ENCODE results near the gene ENGASE.

The ENGASE gene

GRCh38 chr17:79081571-79082276 is 7.1 kb downstream of the ENGASE start:
- Mint-ChIP-seq H3K27me3 (no peaks in the 10 kb centered on the region), H3K4me3 (no peak overlapping the region), H3K9me3 (no peaks in the 10 kb centered on the region), H3K27ac (ENCODE audit: low read depth) (no peak overlapping the region), H3K4me1 (no peaks in the 10 kb centered on the region), H3K36me3 (ENCODE audit: insufficient read depth) (peaks cover 23% of the 10 kb centered on the region)
- ATAC-seq (replicated peaks; ENCODE audit: extremely low read depth, poor library complexity, severe bottlenecking) (no peak), DNase-seq (ENCODE audit: low spot score in 2 of 2) (no peak)

DNA sequence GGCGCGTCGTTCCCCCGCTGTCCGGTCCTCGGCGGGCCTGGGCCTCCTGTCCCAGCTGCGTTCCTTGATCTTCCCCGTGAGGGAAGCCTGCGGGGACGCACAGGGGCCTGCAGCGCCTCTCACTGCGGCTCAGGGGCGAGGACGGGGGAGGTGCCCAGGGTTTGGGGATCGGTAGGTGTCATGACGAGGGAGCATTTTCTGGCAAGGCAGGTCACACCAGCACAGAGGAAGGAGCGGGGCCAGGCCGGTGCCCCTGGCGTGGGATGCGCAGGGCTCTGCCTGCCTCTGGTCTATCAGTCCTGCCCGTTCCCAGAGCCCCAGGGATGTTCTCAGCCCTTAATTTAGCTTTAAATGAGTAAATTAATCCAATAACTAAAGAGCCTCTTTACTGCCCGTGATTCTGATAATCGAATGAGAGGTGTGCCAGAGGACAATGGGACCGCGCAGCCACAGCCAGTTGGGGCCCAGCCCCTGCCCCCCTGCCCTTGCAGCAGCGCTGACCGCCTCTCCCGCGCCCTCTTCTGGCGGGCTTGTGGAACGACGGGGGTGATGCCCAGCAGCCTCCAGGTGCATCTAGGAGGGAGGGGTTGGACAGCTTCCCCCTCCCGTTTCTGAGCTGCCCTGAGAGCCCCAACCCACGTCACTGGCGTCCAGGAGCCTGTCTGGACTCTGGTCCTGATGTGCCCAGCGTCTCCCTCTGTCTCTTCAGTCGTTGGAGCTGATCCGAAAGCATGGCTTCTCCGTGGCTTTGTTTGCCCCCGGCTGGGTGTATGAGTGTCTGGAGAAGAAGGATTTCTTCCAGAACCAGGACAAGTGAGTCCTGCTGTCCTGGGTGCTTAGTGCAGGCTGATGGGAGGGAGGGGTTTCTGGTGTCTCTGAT is 7.9 kb downstream of the ENGASE start:
- DNase-seq (ENCODE audit: low spot score in 2 of 2) (peak in 1 of 2 donors; percentile 44), ATAC-seq (replicated peaks; ENCODE audit: extremely low read depth, poor library complexity, severe bottlenecking) (no peak)
- Mint-ChIP-seq H3K36me3 (ENCODE audit: insufficient read depth) (peaks cover 23% of the 10 kb centered on the region), H3K4me3 (no peak overlapping the region), H3K27ac (ENCODE audit: low read depth) (no peak overlapping the region), H3K4me1 (no peaks in the 10 kb centered on the region), H3K27me3 (no peaks in the 10 kb centered on the region), H3K9me3 (no peaks in the 10 kb centered on the region)

DNA sequence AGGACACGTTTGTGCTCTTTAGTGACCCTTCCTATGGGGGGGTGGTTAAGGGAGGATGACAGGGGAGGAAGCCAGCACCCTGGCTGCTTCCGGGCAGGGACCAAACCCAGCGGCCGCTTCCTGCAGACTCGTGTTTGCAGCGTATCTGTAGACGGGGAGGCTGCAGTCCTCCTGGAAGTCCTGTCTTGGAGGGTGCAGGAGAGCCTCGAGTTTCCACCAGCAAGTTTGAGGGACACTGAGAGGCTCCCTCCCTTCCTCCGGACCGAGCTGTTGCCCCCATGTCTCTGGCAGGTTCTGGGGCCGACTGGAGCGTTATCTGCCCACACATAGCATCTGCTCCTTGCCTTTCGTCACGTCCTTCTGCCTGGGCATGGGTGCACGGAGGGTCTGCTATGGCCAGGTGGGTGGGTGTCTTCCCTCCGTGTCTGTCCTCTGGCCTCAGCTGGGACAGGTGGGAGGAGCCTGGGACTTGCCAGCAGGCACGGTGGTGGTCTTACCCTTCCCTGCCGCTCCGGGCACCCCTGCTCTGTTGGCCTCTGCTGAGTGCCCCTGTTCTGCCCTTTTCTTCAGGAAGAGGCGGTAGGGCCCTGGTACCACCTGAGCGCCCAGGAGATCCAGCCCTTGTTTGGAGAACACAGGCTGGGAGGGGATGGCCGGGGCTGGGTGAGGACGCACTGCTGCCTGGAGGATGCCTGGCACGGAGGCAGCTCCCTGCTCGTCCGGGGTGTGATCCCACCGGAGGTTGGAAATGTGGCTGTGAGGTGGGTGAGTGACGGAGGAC is 8.8 kb downstream of the ENGASE start:
- DNase-seq (ENCODE audit: low spot score in 2 of 2) (no peak), ATAC-seq (replicated peaks; ENCODE audit: extremely low read depth, poor library complexity, severe bottlenecking) (no peak)
- Mint-ChIP-seq H3K27ac (ENCODE audit: low read depth) (no peak overlapping the region), H3K4me1 (no peaks in the 10 kb centered on the region), H3K27me3 (no peaks in the 10 kb centered on the region), H3K4me3 (no peak overlapping the region), H3K9me3 (no peaks in the 10 kb centered on the region), H3K36me3 (ENCODE audit: insufficient read depth) (peaks cover 23% of the 10 kb centered on the region)

DNA sequence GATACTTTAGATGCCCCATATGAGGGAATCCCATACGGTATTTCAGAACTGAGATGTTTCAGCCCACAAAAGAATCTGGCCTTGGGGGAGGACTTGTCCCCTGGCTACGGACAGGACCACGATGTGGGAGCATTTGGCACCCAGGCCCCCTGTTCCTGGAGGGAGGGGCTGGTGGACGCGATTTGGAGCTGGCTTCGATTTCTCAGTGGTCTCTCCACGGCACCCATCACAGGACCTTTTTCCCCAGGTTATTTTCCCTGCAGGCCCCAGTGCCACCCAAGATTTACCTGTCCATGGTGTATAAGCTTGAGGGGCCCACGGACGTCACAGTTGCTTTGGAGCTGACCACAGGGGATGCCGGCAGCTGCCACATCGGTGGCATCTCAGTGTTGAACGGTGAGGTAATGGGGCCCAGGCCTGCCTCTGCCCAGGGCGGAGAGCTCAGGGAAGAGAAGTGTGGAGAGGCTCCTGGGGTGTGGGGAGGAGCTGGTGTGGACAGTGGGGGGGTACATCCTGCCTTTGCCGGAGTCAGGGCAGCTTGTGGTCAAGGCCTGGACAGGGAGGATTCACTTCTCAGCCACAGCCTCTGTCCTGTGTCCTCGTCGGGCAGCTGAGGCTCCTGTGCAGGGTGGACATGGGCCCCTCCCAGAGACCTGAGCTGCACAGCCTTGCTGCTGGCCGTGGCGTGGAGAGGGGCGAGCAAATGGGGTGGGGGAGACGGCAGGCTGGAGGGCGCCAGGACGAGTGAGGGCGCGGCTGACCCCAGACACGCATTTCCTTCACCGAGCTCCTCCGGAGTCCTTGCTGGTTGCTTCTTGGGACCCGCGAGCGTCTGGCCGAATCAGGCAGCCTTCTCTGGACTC is 9.9 kb downstream of the ENGASE start:
- ATAC-seq (replicated peaks; ENCODE audit: extremely low read depth, poor library complexity, severe bottlenecking) = no peak
- Mint-ChIP-seq H3K27me3 (no peaks in the 10 kb centered on the region), H3K4me3 (no peak overlapping the region), H3K36me3 (ENCODE audit: insufficient read depth) (peaks cover 22% of the 10 kb centered on the region), H3K4me1 (no peaks in the 10 kb centered on the region), H3K9me3 (no peaks in the 10 kb centered on the region), H3K27ac (ENCODE audit: low read depth) (peak overlapping the region; percentile 25)
- no peak for DNase-seq (ENCODE audit: low spot score in 2 of 2)

GRCh38 chr17:79085154-79085920 is 10.7 kb downstream of the ENGASE start:
- Mint-ChIP-seq H3K27me3 (no peaks in the 10 kb centered on the region), H3K36me3 (ENCODE audit: insufficient read depth) (peaks cover 19% of the 10 kb centered on the region), H3K27ac (ENCODE audit: low read depth) (peak overlapping the region; percentile 25), H3K4me1 (no peaks in the 10 kb centered on the region), H3K9me3 (no peaks in the 10 kb centered on the region), H3K4me3 (no peak overlapping the region)
- DNase-seq (ENCODE audit: low spot score in 2 of 2) = no peak
- no peak for ATAC-seq (replicated peaks; ENCODE audit: extremely low read depth, poor library complexity, severe bottlenecking)

- Mint-ChIP-seq H3K27me3 (no peaks in the 10 kb centered on the region), H3K4me1 (no peaks in the 10 kb centered on the region), H3K36me3 (ENCODE audit: insufficient read depth) (peaks cover 14% of the 10 kb centered on the region), H3K4me3 (no peak overlapping the region), H3K27ac (ENCODE audit: low read depth) (no peak overlapping the region), H3K9me3 (no peaks in the 10 kb centered on the region)
- ATAC-seq (replicated peaks; ENCODE audit: extremely low read depth, poor library complexity, severe bottlenecking) (no peak), DNase-seq (ENCODE audit: low spot score in 2 of 2) (no peak)
Observed at GRCh38 chr17:79085921-79086551, 11.4 kb downstream of the ENGASE start.

DNA sequence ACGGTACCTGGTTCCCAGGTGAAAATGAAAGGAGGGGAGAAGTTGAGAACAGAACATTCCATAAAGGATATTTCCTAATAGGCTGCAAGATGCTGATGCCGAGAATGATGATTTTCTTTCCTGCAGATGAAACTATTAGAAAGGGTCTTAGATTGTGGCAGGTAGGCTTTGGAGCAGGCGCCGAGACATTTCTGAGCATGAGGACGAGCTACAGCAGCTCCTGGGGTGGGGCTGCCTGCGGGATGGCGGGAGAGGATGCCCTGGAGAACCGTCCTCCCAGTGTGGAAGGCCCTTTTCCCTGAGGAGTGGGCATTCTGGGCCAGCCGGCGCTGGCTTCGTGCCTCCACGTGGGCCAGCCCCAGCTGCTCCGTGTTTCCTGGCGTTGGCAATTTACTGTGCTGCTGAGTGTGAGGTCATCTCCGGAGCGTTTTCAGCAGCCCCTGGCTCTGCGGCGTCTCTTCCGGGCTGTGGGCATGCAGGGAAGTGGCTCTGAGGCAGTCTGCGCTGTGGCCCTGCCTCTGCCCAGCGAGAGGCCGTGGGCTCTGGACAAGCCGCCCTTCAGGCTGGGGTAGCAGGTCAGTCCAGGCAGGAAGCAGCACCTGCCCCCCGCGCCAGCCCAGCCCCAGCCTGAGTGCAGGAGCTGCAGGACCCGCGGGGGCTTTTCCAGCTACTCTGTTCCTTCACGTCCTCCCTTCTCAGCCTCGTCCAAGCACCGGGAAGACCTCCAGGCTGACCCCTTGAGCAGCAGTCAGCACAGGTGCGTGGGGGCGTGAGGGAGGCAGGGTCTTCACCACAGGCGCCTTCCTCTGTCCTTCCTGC is 12.2 kb downstream of the ENGASE start:
- Mint-ChIP-seq H3K27me3 (no peaks in the 10 kb centered on the region), H3K4me3 (no peak overlapping the region), H3K36me3 (ENCODE audit: insufficient read depth) (peaks cover 9% of the 10 kb centered on the region), H3K9me3 (no peaks in the 10 kb centered on the region), H3K27ac (ENCODE audit: low read depth) (no peak overlapping the region), H3K4me1 (no peaks in the 10 kb centered on the region)
- DNase-seq (ENCODE audit: low spot score in 2 of 2) (no peak), ATAC-seq (replicated peaks; ENCODE audit: extremely low read depth, poor library complexity, severe bottlenecking) (no peak)

DNA sequence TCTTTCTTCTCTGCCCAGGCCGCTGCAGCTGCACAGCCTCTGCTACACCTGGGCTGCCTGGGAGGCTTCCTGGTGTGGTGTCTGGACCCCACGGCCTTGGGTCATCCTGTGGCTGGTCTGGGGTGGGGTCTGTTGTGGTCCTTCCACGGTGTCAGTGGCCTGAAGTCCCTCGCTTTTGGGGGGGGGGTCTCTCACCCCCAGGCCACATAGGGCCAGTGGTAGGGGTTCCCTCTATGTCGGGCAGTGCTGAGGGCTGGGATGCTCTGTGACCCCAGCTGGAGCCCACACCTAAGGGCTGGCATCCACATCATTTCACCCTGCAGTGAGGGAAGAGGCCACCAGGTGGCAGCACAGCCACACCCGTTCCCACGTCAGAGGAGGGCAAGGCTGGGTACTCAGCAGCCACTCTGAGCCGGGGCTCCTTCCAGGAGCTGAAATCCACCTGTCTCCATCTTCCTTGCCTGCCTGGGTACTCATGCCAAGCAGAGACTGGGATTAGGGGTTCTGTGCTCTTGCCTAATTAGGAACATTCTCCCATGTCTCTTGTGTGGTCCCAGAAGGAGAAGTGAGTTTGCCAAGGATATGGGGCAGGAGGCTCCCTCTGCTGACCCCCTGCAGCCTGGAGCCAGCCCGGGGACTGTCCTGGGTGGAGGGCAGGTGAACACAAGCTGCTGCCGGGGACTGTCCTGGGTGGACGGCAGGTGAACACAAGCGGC is 13.0 kb downstream of the ENGASE start:
- Mint-ChIP-seq H3K9me3 (no peaks in the 10 kb centered on the region), H3K4me3 (no peak overlapping the region), H3K27ac (ENCODE audit: low read depth) (no peak overlapping the region), H3K27me3 (no peaks in the 10 kb centered on the region), H3K36me3 (ENCODE audit: insufficient read depth) (peaks cover 8% of the 10 kb centered on the region), H3K4me1 (peaks cover 7% of the 10 kb centered on the region)
- DNase-seq (ENCODE audit: low spot score in 2 of 2) (peak; percentile 64 to 77), ATAC-seq (replicated peaks; ENCODE audit: extremely low read depth, poor library complexity, severe bottlenecking) (peak; percentile 84)

- no peaks in the 10 kb centered on the region for H3K9me3 Mint-ChIP-seq
- peaks cover 9% of the 10 kb centered on the region for H3K36me3 Mint-ChIP-seq (ENCODE audit: insufficient read depth)
- H3K4me3 Mint-ChIP-seq = no peak overlapping the region
- peaks cover 15% of the 10 kb centered on the region for H3K4me1 Mint-ChIP-seq
- H3K27ac Mint-ChIP-seq (ENCODE audit: low read depth) = no peak overlapping the region
- DNase-seq (ENCODE audit: low spot score in 2 of 2) (no peak), ATAC-seq (replicated peaks; ENCODE audit: extremely low read depth, poor library complexity, severe bottlenecking) (no peak)
- H3K27me3 Mint-ChIP-seq = no peaks in the 10 kb centered on the region
Observed at GRCh38 chr17:79088247-79088996, 13.8 kb downstream of the ENGASE start.

- Mint-ChIP-seq H3K36me3 (ENCODE audit: insufficient read depth) (peaks cover 12% of the 10 kb centered on the region), H3K4me1 (peaks cover 19% of the 10 kb centered on the region), H3K4me3 (no peak overlapping the region), H3K27ac (ENCODE audit: low read depth) (no peak overlapping the region), H3K9me3 (no peaks in the 10 kb centered on the region), H3K27me3 (no peaks in the 10 kb centered on the region)
- ATAC-seq (replicated peaks; ENCODE audit: extremely low read depth, poor library complexity, severe bottlenecking) = no peak
- DNase-seq (ENCODE audit: low spot score in 2 of 2) = no peak
Observed at GRCh38 chr17:79088997-79089328, 14.3 kb downstream of the ENGASE start.
